GM18502 (cell line): ENCODE results near the gene MYO5A.
A peak's percentile ranks its signal among the peaks of the same experiment; 100 is the strongest.
"Not testable (repeated sequence)": the region's sequence is repeated elsewhere in the genome, so short reads cannot be mapped to it uniquely, and the experiment has no call there.

Experiments used
- ATAC-seq: cut with Tn5 transposase; IDR thresholded peaks from one replicate; pipeline ENCODE4 v1.9.1; 2021; ENCODE audit warnings: mild to moderate bottlenecking; ENCODE audit not compliant: unreplicated experiment, poor library complexity

Gene MYO5A

DNA sequence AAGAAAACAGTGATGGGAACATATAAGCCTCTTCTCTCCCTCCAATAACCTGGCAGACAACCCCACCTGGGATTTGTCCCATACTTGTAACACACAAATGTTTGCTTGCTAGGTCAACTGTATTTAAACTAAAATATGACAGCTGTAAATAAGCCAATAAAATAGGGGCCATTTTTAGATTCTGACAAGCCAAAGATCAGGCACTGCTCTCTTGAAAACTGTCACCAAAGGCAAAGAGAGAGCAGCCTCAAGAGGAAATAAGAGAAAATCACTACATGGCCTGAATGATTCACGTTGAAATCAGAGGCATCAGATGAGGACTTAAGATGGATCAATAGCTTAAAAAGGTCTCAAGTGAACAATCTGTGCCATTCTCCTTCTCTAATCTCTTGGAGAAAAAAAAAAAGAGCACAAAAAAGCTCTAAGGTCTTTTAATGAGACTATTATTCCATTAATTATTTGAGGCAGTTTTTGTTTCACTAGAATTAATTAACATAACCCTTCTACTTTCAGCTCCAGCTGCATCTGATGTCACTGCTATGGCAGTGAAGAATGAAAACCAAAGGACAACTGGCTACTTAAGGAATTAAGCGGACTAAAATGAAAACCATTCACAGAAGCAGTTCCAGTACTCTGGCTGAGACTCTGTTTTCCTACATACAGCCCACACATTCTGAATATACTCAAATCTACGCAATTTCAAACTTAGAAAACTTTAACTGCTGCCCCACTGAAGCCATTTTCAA is 19.0 kb downstream of the MYO5A start:
- ATAC-seq, result no peak

DNA sequence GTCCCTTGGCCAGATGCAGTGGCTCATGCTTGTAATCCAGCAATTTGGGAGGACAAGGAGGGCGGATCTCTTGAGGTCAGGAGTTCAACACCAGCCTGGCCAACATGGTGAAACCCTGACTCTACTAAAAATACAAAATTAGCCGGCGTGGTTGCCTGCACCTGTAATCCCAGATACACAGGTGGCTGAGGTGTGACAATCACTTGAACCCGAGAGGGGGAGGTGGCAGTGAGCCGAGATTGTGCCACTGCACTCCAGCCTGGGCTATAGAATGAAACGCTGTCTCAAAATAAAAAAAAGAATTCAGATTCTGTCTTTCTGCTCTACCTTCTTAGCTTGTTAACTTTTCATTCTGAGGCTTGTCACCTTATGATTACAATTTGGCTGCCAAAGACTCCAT is 22.1 kb downstream of the MYO5A start:
- no peak for ATAC-seq

- no peak for ATAC-seq
Observed at GRCh38 chr15:52505151-52505550, 23.5 kb downstream of the MYO5A start.

- ATAC-seq, result peak; percentile 86
Observed at GRCh38 chr15:52503788-52504496, 24.7 kb downstream of the MYO5A start.

GRCh38 chr15:52502608-52503007 is 26.1 kb downstream of the MYO5A start:
- ATAC-seq, result no peak

- no peak for ATAC-seq
Observed at GRCh38 chr15:52499506-52499905, 29.2 kb downstream of the MYO5A start.

DNA sequence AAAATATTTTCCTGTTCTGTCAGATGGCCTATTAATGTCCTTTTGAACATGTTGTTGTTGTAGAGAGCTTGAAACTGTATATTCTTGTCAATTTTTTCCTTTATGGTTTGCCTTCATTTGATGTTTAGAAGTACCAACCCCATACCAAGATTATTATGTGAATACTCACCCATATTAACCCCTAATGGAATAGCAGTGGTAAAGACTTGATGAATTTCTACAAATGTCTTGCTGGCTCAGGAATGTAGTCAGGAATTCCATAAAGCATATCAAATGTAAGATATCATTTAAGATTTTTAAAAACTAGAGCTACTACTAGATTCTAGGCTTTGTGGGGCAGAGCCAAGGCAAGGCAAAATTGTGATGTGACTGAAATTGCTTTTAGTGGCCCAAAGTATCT is 30.0 kb downstream of the MYO5A start:
- ATAC-seq, result no peak

GRCh38 chr15:52496776-52497470 is 31.8 kb downstream of the MYO5A start:
- ATAC-seq, result no peak

DNA sequence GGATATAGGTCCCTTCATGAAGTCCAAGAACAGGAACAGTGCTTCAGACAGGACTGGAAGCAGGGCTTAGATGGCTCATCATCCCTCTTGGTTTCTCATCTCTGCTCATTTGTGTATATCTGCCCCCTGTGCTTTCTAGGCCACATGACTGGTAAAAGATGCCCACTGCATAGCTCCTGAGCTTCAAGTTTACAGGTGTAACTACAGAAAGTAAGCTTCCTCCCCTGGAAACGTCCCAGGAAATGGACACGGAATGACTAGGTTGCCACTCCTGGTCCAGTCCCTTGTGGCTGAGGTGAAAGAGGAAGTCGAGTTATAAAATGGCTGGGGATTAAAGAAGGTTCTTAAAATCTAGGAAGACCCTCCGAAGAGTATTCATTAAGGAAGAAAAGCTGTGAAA is 32.5 kb downstream of the MYO5A start:
- ATAC-seq, result no peak

- no peak for ATAC-seq
Observed at GRCh38 chr15:52495125-52495524, 33.6 kb downstream of the MYO5A start.

- ATAC-seq, result no peak
Observed at GRCh38 chr15:52493968-52494367, 34.7 kb downstream of the MYO5A start.

DNA sequence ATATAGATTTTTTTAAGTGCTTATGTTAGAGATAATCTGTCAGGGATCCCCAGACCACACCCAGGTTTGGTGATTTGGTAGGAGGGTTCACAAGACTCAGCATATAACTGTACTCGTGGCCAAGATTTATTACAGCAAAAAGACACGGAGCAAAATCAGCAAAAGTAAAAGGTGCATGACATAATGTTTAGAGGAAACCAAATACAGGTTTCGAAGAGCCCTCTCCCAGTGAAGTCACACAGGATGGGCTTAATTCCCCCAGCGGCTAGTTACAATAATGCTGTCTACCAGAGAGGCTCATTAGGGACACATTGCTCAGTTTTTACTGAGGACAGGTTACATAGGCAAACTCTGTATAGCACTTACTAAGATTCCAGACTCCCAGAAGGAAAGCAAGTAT is 36.5 kb downstream of the MYO5A start:
- no peak for ATAC-seq

DNA sequence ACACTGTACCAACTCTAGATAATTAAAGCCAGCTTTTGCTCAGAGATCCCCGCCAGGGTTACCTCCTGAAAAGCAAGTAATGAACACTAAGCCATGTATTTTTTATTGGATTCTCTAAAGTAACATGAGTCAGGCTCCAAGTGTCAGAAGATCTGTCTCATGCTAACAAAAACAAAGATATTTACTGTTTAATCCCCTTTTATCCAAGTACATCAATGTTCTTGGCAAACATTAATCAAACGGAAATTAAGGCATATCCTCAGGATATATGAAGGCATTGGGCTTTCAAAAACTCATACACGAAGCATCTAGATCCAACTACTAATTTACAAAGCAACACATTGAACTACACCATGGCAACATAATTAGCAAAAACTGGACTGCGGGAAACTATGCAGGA is 37.2 kb downstream of the MYO5A start:
- ATAC-seq, result no peak

DNA sequence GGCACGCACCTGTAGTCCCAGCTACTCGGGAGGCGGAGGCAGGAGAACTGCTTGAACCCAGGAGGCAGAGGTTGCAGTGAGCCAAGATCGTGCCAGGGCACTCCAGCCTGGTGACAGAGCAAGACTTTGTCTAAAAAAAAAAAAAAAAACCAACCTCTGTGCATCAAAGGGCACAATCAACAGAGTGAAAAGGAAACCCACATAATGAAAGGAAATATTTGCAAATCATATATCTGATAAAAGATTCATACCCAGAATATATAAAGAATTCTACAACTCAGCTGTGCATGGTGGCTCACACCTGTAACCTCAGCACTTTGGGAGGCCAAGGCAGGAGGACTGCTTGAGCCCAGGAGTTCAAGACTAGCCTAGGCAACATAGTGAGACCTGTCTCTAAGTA is 39.2 kb downstream of the MYO5A start:
- not testable (repeated sequence) for ATAC-seq

GRCh38 chr15:52488830-52489229 is 39.9 kb downstream of the MYO5A start:
- ATAC-seq, result no peak

GRCh38 chr15:52486003-52486996 is 42.4 kb downstream of the MYO5A start:
- no peak for ATAC-seq

DNA sequence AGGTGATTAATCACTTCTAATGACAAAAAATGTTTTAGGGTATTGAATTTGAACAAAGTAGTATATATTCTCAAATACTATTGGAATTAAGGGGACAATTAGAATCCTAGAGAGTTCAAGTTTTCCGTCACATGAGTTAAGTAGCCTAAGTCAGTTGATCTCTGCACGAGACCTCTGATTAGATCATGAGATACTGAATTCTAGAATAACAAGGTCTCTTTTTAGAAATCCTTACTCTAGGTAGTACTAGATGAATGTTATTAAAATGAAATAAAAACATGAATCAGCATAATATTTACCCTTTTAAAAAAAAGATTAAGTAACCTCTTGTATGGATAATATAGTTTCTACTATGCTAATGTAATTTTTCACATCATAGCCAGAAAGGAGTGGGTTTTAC is 43.4 kb downstream of the MYO5A start:
- no peak for ATAC-seq

GRCh38 chr15:52483707-52484106 is 45.0 kb downstream of the MYO5A start:
- no peak for ATAC-seq

GRCh38 chr15:52481915-52482314 is 46.8 kb downstream of the MYO5A start:
- peak; percentile 98 for ATAC-seq

DNA sequence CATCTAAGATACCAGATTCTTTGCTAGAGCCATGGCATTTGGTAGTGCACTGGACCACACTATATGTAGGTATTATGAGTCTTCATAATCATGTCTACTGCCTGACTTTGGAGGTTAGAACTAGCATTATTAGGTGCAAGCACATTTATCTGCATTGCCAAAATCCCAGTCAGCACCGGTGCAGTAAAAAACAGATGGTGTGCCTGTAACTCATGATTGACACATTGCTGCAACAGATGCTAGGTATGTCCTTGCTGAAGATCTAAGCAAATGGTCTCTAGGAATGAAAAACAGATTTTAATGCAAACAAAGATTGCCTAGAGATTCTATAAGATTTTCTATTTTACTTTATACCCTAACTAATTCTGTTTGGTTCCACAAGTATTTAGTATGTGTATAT is 47.7 kb downstream of the MYO5A start:
- ATAC-seq, result no peak
